ENCODE measurements around the gene CMTM1.
"Not testable (repeated sequence)": the region's sequence is repeated elsewhere in the genome, so short reads cannot be mapped to it uniquely, and the experiment has no call there.

Gene CMTM1

GRCh38 chr16:66578651-66579531, 12.7 kb downstream of the CMTM1 start, which contains the start of gene CMTM2:
Gene CMTM2 (plus strand): TSS chr16:66579463. CDS start chr16:66579608, 145 bp downstream.
- Mint-ChIP-seq H3K4me1 (ENCODE audit: low read depth) (peaks cover 56% of the 10 kb centered on the region), H3K27ac (peak within 1 kb of the TSS; percentile 56), H3K9me3 (no peaks in the 10 kb centered on the region), H3K36me3 (ENCODE audit: low read depth) (no peaks in the 10 kb centered on the region), H3K27me3 (peaks cover 41% of the 10 kb centered on the region), H3K4me3 (peak within 1 kb of the TSS; percentile 51)
- intact Hi-C loops (cut with micrococcal nuclease) = no loop called here

- Mint-ChIP-seq H3K36me3 (ENCODE audit: low read depth) (no peaks in the 10 kb centered on the region), H3K27ac (no peak overlapping the region), H3K4me3 (no peak overlapping the region), H3K9me3 (no peaks in the 10 kb centered on the region), H3K27me3 (peaks cover 41% of the 10 kb centered on the region), H3K4me1 (ENCODE audit: low read depth) (peaks cover 56% of the 10 kb centered on the region)
- intact Hi-C loops (cut with micrococcal nuclease) = no loop called here
Measured at GRCh38 chr16:66580605-66581209, 14.5 kb downstream of the CMTM1 start.

- peaks cover 56% of the 10 kb centered on the region for H3K4me1 Mint-ChIP-seq (ENCODE audit: low read depth)
- H3K27me3 Mint-ChIP-seq = peaks cover 40% of the 10 kb centered on the region
- H3K27ac Mint-ChIP-seq = no peak overlapping the region
- intact Hi-C loops (cut with micrococcal nuclease) = no loop called here
- H3K4me3 Mint-ChIP-seq = no peak overlapping the region
- no peaks in the 10 kb centered on the region for H3K9me3 Mint-ChIP-seq
- H3K36me3 Mint-ChIP-seq (ENCODE audit: low read depth) = no peaks in the 10 kb centered on the region
Measured at GRCh38 chr16:66581246-66581952, 15.2 kb downstream of the CMTM1 start.

- Mint-ChIP-seq H3K4me3 (peak overlapping the region; percentile 7), H3K9me3 (no peaks in the 10 kb centered on the region), H3K4me1 (ENCODE audit: low read depth) (peaks cover 73% of the 10 kb centered on the region), H3K27me3 (peaks cover 11% of the 10 kb centered on the region), H3K36me3 (ENCODE audit: low read depth) (no peaks in the 10 kb centered on the region), H3K27ac (peak overlapping the region; percentile 58)
- intact Hi-C loops (cut with micrococcal nuclease) = loop anchor here (5.0 kb wide), 1 partner anchor 68 kb away; no protein-coding TSS in a partner anchor
Measured at GRCh38 chr16:66585481-66586239, 19.4 kb downstream of the CMTM1 start.

GRCh38 chr16:66587881-66588600, 21.8 kb downstream of the CMTM1 start:
- H3K27ac Mint-ChIP-seq = peak overlapping the region; percentile 8
- intact Hi-C loops (cut with micrococcal nuclease) = loop anchor here (2.0 to 5.0 kb wide), 2 partner anchors 71 to 109 kb away; no protein-coding TSS in a partner anchor
- H3K4me1 Mint-ChIP-seq (ENCODE audit: low read depth) = peaks cover 56% of the 10 kb centered on the region
- no peak overlapping the region for H3K4me3 Mint-ChIP-seq
- H3K9me3 Mint-ChIP-seq = no peaks in the 10 kb centered on the region
- H3K27me3 Mint-ChIP-seq = peaks cover 7% of the 10 kb centered on the region
- H3K36me3 Mint-ChIP-seq (ENCODE audit: low read depth) = no peaks in the 10 kb centered on the region

- H3K9me3 Mint-ChIP-seq = no peaks in the 10 kb centered on the region
- peaks cover 7% of the 10 kb centered on the region for H3K27me3 Mint-ChIP-seq
- H3K4me3 Mint-ChIP-seq = no peak overlapping the region
- intact Hi-C loops (cut with micrococcal nuclease) = loop anchor here (1.0 to 5.0 kb wide), 3 partner anchors 72 to 186 kb away; no protein-coding TSS in a partner anchor
- no peak overlapping the region for H3K27ac Mint-ChIP-seq
- H3K4me1 Mint-ChIP-seq (ENCODE audit: low read depth) = peaks cover 57% of the 10 kb centered on the region
- no peaks in the 10 kb centered on the region for H3K36me3 Mint-ChIP-seq (ENCODE audit: low read depth)
Measured at GRCh38 chr16:66588981-66589713, 22.9 kb downstream of the CMTM1 start.

GRCh38 chr16:66590322-66590721, 24.1 kb downstream of the CMTM1 start:
- H3K4me3 Mint-ChIP-seq = peak overlapping the region; percentile 59
- intact Hi-C loops (cut with micrococcal nuclease) = no loop called here
- peaks cover 7% of the 10 kb centered on the region for H3K27me3 Mint-ChIP-seq
- peaks cover 61% of the 10 kb centered on the region for H3K4me1 Mint-ChIP-seq (ENCODE audit: low read depth)
- H3K27ac Mint-ChIP-seq = no peak overlapping the region
- H3K9me3 Mint-ChIP-seq = no peaks in the 10 kb centered on the region
- no peaks in the 10 kb centered on the region for H3K36me3 Mint-ChIP-seq (ENCODE audit: low read depth)

- H3K4me1 Mint-ChIP-seq (ENCODE audit: low read depth) = peaks cover 54% of the 10 kb centered on the region
- H3K4me3 Mint-ChIP-seq = no peak overlapping the region
Measured at GRCh38 chr16:66591018-66591417, 24.8 kb downstream of the CMTM1 start.

GRCh38 chr16:66592241-66592640, 26.0 kb downstream of the CMTM1 start:
- H3K36me3 Mint-ChIP-seq (ENCODE audit: low read depth) = no peaks in the 10 kb centered on the region
- H3K4me1 Mint-ChIP-seq (ENCODE audit: low read depth) = peaks cover 51% of the 10 kb centered on the region
- intact Hi-C loops (cut with micrococcal nuclease) = no loop called here
- H3K4me3 Mint-ChIP-seq = no peak overlapping the region
- peaks cover 7% of the 10 kb centered on the region for H3K27me3 Mint-ChIP-seq
- H3K27ac Mint-ChIP-seq = peak overlapping the region; percentile 20
- H3K9me3 Mint-ChIP-seq = no peaks in the 10 kb centered on the region

More at GRCh38 chr16:66591018-66591417, 24.8 kb downstream of the CMTM1 start:
- H3K9me3 Mint-ChIP-seq = no peaks in the 10 kb centered on the region
- H3K27ac Mint-ChIP-seq = no peak overlapping the region
- peaks cover 7% of the 10 kb centered on the region for H3K27me3 Mint-ChIP-seq
- intact Hi-C loops (cut with micrococcal nuclease) = no loop called here
- no peaks in the 10 kb centered on the region for H3K36me3 Mint-ChIP-seq (ENCODE audit: low read depth)

- H3K36me3 Mint-ChIP-seq (ENCODE audit: low read depth) = no peaks in the 10 kb centered on the region
- no peak overlapping the region for H3K27ac Mint-ChIP-seq
- intact Hi-C loops (cut with micrococcal nuclease) = no loop called here
- H3K9me3 Mint-ChIP-seq = no peaks in the 10 kb centered on the region
- H3K4me3 Mint-ChIP-seq = no peak overlapping the region
- H3K4me1 Mint-ChIP-seq (ENCODE audit: low read depth) = peaks cover 50% of the 10 kb centered on the region
- peaks cover 3% of the 10 kb centered on the region for H3K27me3 Mint-ChIP-seq
Measured at GRCh38 chr16:66592814-66593213, 26.6 kb downstream of the CMTM1 start.

- Mint-ChIP-seq H3K9me3 (no peaks in the 10 kb centered on the region), H3K4me1 (ENCODE audit: low read depth) (peaks cover 40% of the 10 kb centered on the region), H3K4me3 (no peak overlapping the region), H3K36me3 (ENCODE audit: low read depth) (no peaks in the 10 kb centered on the region), H3K27me3 (peaks cover 6% of the 10 kb centered on the region), H3K27ac (peak overlapping the region; percentile 15)
- intact Hi-C loops (cut with micrococcal nuclease) = no loop called here
Measured at GRCh38 chr16:66594739-66595138, 28.5 kb downstream of the CMTM1 start.

- H3K9me3 Mint-ChIP-seq; intact Hi-C loops (cut with micrococcal nuclease); H3K4me3 Mint-ChIP-seq; H3K36me3 Mint-ChIP-seq (ENCODE audit: low read depth): not testable (repeated sequence)
- Mint-ChIP-seq H3K27me3 (peaks cover 10% of the 10 kb centered on the region), H3K27ac (peak overlapping the region; percentile 44), H3K4me1 (ENCODE audit: low read depth) (peaks cover 33% of the 10 kb centered on the region)
Measured at GRCh38 chr16:66596559-66596958, 30.3 kb downstream of the CMTM1 start.
